ENCODE data around the gene PAPPA2.

The PAPPA2 gene

DNA sequence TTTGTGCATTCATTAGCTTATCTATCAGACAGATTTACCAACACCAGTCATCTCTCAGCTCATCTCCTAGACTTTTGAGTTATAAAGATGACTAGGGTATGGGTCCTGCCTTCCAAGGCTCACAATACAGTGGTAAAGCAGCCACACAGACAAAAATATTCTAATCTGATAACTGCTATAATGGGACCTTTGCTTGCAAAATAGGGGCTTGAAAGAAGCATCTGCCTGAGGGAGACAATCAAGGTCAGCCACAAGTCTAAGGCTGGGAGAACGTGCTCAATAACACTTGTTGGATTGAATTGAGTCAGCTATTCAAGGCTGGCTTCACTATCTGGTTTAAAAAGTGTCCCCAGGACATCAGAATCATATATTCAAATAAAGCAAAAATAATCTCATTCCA lies 1.4 kb upstream of the PAPPA2 start:
- DNase-seq (ENCODE audit: low spot score): no peak
- TF ChIP-seq, protein P1, sequence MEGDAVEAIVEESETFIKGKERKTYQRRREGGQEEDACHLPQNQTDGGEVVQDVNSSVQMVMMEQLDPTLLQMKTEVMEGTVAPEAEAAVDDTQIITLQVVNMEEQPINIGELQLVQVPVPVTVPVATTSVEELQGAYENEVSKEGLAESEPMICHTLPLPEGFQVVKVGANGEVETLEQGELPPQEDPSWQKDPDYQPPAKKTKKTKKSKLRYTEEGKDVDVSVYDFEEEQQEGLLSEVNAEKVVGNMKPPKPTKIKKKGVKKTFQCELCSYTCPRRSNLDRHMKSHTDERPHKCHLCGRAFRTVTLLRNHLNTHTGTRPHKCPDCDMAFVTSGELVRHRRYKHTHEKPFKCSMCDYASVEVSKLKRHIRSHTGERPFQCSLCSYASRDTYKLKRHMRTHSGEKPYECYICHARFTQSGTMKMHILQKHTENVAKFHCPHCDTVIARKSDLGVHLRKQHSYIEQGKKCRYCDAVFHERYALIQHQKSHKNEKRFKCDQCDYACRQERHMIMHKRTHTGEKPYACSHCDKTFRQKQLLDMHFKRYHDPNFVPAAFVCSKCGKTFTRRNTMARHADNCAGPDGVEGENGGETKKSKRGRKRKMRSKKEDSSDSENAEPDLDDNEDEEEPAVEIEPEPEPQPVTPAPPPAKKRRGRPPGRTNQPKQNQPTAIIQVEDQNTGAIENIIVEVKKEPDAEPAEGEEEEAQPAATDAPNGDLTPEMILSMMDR (IDR thresholded peaks at IDR 0.05; ENCODE audit: extremely low read depth, insufficient read depth, missing control alignments): no peak
- in situ Hi-C loops (cut with MboI; ENCODE audit: low pct_unique_long_range_greater_than_20kb, low sequenced_read_pairs, unreplicated experiment): no loop called here

DNA sequence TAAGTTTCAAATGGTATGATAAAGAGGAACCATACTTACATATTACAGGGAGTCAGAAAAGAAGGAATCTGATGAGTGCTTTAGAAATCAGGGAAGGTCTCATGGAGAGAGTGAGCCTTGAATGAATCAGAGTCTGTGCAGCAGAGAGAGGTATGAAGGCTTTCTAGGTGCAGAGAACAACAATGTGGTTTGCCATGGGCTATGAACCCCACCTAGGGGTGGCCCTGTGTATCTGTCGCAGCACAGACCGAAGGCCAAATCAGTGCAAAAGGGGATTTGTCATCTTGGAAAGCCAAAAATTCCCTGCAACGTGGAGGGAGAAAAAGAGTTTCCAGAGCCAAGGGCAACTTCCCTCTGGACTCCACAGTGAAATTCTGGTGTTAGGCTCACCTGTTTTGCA lies 3.5 kb downstream of the PAPPA2 start:
- TF ChIP-seq, protein P1 (IDR thresholded peaks at IDR 0.05; ENCODE audit: extremely low read depth, insufficient read depth, missing control alignments): peak; percentile 40
- in situ Hi-C loops (cut with MboI; ENCODE audit: low pct_unique_long_range_greater_than_20kb, low sequenced_read_pairs, unreplicated experiment): no loop called here
- DNase-seq (ENCODE audit: low spot score): peak; percentile 5

DNA sequence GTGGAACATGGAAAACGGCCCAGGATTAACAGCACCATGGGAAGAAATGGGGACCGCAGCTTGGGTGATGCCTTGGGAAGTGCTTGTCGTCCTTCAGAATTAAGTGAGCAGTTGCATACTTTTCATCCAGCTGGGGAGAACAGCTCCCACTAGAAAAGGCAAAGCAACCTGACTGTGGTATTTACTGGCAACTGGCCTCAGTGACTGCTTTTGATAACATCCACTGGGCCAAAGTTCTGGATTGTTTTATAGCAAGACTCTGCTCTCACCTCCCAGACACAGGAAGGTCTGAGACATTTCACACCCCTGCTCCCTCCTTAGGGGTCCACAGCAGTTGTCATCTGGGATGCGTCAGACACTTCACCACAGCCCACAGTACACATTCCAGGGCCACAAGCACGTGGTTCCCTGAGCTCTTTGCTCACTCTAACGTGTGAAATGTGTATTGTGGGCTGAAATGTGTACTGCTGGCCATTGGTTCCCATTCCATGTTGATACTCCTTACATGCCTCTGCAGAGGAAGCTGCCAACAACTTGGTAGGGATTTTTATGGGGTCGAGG lies 6.6 kb downstream of the PAPPA2 start:
- TF ChIP-seq, protein P1 (IDR thresholded peaks at IDR 0.05; ENCODE audit: extremely low read depth, insufficient read depth, missing control alignments): no peak
- no peak for DNase-seq (ENCODE audit: low spot score)
- in situ Hi-C loops (cut with MboI; ENCODE audit: low pct_unique_long_range_greater_than_20kb, low sequenced_read_pairs, unreplicated experiment): no loop called here

DNA sequence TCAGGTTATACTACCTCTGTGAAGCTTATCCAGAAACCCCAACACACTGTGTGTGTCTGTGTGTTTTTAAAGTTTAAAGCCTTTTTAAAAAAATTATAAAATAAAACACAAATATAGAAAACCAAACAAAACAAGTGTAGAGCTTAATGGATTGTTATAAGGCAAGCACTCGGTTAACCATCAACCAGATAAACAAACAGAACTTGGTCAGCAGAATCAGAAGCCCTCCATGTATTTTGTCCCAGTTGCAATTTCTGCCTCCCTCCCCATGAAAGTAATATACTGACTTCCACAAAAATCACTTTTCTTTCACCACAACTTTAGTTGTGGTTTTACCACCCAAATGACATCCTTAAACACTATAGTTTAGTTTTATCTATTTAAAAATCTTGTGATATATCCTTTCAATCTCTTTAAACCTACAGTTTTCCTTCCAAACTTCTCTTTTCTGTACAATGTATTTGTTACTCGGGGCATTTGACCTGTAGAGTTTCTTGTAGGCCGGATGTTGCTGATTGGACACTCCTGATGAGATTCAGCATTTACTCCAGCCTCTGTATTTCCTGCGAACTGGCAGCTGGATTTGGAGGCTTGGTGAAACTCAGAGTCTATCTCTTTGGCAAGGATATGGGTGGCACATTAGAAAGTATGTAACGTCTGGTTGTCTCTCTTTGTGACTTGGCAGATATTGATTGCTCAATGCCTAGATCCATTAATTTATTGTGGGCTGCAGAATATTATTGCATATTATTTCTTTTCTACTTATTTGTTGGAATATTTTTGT lies 8.6 kb downstream of the PAPPA2 start:
- TF ChIP-seq, protein P1 (IDR thresholded peaks at IDR 0.05; ENCODE audit: extremely low read depth, insufficient read depth, missing control alignments): no peak
- in situ Hi-C loops (cut with MboI; ENCODE audit: low pct_unique_long_range_greater_than_20kb, low sequenced_read_pairs, unreplicated experiment): no loop called here
- no peak for DNase-seq (ENCODE audit: low spot score)

DNA sequence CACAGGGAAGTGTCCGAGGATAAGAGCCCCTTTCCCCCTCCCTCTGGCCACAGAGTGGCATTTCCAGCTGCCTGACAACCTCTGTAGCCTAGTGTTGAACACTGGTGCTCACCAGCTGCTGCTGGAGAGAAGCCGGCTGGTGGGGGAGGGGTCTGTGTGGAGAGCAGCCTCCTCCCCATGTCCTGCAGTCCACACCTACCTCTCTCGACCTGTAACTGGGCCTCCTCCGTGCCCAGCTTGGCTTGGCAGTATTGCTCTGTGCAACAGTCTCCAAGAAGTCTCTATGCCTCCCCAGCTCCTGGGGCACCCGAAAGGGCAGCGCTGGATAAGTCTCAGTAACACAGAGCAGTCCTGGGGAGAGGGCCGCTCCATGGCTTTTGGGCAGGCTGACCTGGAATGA lies 17.0 kb downstream of the PAPPA2 start:
- TF ChIP-seq, protein P1 (IDR thresholded peaks at IDR 0.05; ENCODE audit: extremely low read depth, insufficient read depth, missing control alignments): no peak
- no peak for DNase-seq (ENCODE audit: low spot score)
- in situ Hi-C loops (cut with MboI; ENCODE audit: low pct_unique_long_range_greater_than_20kb, low sequenced_read_pairs, unreplicated experiment): no loop called here

DNA sequence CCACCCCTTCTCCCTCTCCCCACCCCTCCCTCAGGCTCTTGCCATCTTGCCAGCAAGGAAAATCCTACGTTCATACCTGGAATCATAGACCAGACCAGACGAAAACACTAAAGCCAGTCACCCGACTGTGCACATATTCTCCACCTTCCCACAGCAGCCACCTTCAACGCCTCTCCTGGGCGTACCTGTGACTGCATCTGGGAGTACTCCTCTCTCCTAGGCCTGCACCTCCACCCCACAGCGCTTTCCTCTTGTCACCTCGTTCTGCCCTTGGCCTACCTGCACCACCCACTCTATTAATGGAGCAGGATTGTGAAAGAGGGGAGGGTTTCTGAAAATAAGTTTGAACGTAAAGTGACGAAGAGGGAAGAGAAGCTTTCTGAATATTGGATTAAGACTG lies 17.8 kb downstream of the PAPPA2 start:
- TF ChIP-seq, protein P1 (IDR thresholded peaks at IDR 0.05; ENCODE audit: extremely low read depth, insufficient read depth, missing control alignments): no peak
- in situ Hi-C loops (cut with MboI; ENCODE audit: low pct_unique_long_range_greater_than_20kb, low sequenced_read_pairs, unreplicated experiment): no loop called here

More for the DNA sequence above, 17.8 kb downstream of the PAPPA2 start:
- no peak for DNase-seq (ENCODE audit: low spot score)

Data from GM13977 (cell line).